ENCODE measurements around the gene CCN5. TPM values are rescaled to one million over a fixed set of nuclear protein-coding genes. Genes with fewer than 3 reads are reported as not detected.

Gene CCN5
- total RNA-seq, 1 donor from 2014 or later: 112 TPM

DNA sequence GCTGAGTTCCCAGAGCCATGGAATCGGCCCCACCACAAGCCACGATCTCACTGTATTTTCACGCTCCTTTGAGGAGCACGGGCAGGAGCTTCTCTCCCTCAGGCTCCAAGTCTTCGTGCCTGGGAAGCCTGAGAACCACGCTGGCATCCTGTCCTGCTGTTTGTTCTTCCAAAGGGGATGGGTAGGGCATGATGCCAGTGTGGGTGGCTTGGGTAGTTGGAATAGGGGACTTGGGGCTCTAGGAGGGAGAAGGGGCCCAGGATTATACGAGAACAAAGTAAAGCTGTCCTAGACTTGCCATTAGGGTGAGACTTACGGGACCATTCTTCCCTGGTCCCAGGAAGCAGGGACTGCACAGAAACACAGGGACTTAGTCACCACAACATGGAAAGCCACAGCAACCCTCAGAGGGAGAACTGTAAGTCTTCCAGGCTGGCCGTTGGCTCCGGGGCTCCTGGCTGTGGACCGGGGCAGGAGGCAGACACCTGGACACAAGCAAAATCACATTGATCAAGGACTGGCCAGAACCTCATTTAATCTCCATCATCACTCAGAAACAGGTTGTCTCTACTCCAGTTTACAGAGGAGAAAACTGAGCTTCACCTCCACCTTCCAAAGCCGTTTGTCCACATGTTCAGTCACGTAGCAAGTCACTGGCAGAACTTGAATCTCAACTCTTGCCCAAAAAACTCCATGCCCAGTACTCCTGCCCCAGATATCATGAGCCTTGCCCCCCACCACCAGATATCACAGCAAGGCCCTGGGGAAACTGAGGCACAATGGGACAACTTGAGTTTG, 1.3 kb downstream of the CCN5 start:
- intact Hi-C loops (cut with DNase I): no loop called here
- Histone ChIP-seq H3K4me1 (peaks cover 17% of the 10 kb centered on the region), H3K4me3 (peak overlapping the region; percentile 43), H3K27ac (peak overlapping the region; percentile 86), H3K9me3 (no peaks in the 10 kb centered on the region), H3K36me3 (no peaks in the 10 kb centered on the region), H3K27me3 (no peaks in the 10 kb centered on the region)
- DNase-seq: no peak
- TF ChIP-seq, protein P1, sequence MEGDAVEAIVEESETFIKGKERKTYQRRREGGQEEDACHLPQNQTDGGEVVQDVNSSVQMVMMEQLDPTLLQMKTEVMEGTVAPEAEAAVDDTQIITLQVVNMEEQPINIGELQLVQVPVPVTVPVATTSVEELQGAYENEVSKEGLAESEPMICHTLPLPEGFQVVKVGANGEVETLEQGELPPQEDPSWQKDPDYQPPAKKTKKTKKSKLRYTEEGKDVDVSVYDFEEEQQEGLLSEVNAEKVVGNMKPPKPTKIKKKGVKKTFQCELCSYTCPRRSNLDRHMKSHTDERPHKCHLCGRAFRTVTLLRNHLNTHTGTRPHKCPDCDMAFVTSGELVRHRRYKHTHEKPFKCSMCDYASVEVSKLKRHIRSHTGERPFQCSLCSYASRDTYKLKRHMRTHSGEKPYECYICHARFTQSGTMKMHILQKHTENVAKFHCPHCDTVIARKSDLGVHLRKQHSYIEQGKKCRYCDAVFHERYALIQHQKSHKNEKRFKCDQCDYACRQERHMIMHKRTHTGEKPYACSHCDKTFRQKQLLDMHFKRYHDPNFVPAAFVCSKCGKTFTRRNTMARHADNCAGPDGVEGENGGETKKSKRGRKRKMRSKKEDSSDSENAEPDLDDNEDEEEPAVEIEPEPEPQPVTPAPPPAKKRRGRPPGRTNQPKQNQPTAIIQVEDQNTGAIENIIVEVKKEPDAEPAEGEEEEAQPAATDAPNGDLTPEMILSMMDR (IDR thresholded peaks at IDR 0.05): no peak
- no peak for ATAC-seq

DNA sequence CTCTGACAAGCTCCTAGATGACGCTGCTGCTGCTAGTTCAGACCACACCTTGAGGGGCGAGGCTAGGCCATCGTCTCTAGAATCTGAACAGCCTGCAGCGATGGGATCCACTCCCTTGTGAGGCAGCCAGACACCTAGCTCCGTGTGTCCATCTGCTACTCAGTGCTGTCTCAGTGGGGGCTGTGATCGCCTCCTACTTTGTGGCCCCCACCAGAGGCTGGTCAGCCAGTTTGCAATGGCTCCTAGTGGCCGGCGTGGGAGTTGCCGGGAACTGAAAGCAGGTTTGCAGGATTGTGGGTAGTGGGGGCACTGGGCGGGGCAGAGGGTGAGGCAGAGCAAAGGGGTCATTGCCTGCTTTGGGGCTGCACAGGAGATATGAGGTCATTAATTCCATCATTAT, 2.8 kb downstream of the CCN5 start:
- intact Hi-C loops (cut with DNase I): no loop called here
- peak overlapping the region; percentile 8 for H3K4me3 ChIP-seq
- H3K27me3 ChIP-seq: no peaks in the 10 kb centered on the region
- H3K4me1 ChIP-seq: peaks cover 21% of the 10 kb centered on the region
- no peak for ATAC-seq
- H3K36me3 ChIP-seq: no peaks in the 10 kb centered on the region
- peak overlapping the region; percentile 86 for H3K27ac ChIP-seq
- no peaks in the 10 kb centered on the region for H3K9me3 ChIP-seq
- no peak for DNase-seq
- TF ChIP-seq, protein P1 (IDR thresholded peaks at IDR 0.05): peak; percentile 23

DNA sequence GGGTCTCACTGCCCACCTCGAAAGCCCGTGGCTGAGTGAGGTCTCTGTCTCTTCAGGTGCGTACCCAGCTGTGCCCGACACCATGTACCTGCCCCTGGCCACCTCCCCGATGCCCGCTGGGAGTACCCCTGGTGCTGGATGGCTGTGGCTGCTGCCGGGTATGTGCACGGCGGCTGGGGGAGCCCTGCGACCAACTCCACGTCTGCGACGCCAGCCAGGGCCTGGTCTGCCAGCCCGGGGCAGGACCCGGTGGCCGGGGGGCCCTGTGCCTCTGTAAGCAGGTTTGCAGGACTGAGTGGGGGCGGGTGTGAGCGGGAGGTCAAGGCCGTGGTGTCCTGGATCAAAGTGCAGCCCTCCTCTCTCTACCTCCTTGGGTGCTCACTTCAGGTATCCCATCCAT, 4.7 kb downstream of the CCN5 start:
- Histone ChIP-seq H3K36me3 (no peaks in the 10 kb centered on the region), H3K4me1 (peaks cover 8% of the 10 kb centered on the region), H3K27me3 (no peaks in the 10 kb centered on the region), H3K9me3 (no peaks in the 10 kb centered on the region), H3K4me3 (no peak overlapping the region), H3K27ac (peak overlapping the region; percentile 60)
- DNase-seq (no peak), ATAC-seq (no peak)
- TF ChIP-seq, protein P1 (IDR thresholded peaks at IDR 0.05): no peak
- intact Hi-C loops (cut with DNase I): no loop called here

DNA sequence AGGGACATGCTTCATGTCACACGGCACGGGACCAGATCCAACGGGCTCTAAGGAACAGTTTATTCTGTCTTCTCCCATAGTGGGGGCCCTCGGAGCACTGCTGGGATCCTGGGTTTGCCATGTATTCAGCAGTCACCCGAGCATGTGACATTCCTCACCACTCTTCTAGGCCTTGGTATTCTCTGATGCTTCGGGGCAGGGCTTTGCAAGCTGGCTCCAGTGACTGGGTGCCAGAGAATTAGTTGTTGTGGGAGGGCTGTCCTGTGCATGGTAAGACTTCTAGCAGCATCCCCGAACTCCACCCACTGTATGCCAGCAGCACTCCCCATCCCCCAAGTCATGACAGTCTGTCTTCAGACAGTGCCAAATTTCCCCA, 5.4 kb downstream of the CCN5 start:
- Histone ChIP-seq H3K36me3 (no peaks in the 10 kb centered on the region), H3K4me3 (no peak overlapping the region), H3K27me3 (no peaks in the 10 kb centered on the region), H3K9me3 (no peaks in the 10 kb centered on the region), H3K27ac (peak overlapping the region; percentile 60), H3K4me1 (peaks cover 6% of the 10 kb centered on the region)
- ATAC-seq (peak; percentile 49), DNase-seq (no peak)
- intact Hi-C loops (cut with DNase I): no loop called here
- TF ChIP-seq, protein P1 (IDR thresholded peaks at IDR 0.05): no peak

DNA sequence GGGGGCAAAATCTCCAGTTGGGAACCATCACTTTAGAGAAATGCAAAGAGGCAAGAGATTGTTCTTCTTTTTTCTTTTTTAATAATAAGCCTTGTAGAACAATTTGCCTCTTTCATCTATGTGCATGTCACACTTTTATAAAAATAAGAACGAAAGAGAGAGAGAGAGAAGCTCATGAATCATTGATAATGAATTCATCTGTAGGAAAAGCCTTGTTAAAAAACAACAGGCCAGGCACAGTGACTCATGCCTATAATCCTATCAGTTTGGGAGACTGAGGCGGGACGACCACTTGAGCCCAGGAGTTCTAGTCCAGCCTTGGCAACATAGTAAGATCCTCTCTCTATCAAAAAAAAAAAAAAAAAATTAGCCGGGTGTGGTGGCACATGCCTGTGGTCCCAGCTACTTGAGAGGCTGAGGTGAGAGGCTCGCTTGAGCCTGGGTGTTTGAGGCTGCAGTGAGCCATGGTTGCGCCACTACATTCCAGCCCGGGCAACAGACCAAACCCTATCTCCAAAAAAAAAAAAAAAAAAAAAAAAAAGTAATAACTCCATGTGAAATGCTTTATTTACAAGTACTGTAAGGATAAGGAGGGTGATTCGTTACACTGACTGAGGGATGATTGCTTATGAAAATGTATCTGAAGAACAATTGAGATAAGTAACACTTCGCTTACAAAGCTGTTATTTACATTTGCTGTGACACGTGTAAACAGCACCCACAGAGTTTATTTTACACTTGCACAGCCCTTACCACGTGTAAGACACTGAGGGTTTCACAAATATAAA, 6.0 kb downstream of the CCN5 start:
- intact Hi-C loops (cut with DNase I): no loop called here
- ATAC-seq: peak; percentile 62
- TF ChIP-seq, protein P1 (IDR thresholded peaks at IDR 0.05): no peak
- no peaks in the 10 kb centered on the region for H3K27me3 ChIP-seq
- H3K36me3 ChIP-seq: no peaks in the 10 kb centered on the region
- DNase-seq: peak; percentile 80
- H3K4me3 ChIP-seq: no peak overlapping the region
- peak overlapping the region; percentile 60 for H3K27ac ChIP-seq
- H3K9me3 ChIP-seq: no peaks in the 10 kb centered on the region
- H3K4me1 ChIP-seq: peaks cover 6% of the 10 kb centered on the region
